CD4-positive, alpha-beta T cell treated with Interleukin-6 for 4 hours (primary cell): ENCODE measurements around the gene COQ4.

Source experiments
- DNase-seq: peaks from one replicate; pipeline ENCODE4 v3.0.0-alpha.2; 2020; ENCODE audit warnings: mixed read lengths

The COQ4 gene

GRCh38 chr9:128342971-128343680 is 20.5 kb downstream of the COQ4 start:
- DNase-seq = no peak

- no peak for DNase-seq
Observed at GRCh38 chr9:128343855-128344254, 21.2 kb downstream of the COQ4 start.

- DNase-seq = no peak
Observed at GRCh38 chr9:128344931-128345605, 22.4 kb downstream of the COQ4 start.

GRCh38 chr9:128349125-128349524 is 26.5 kb downstream of the COQ4 start:
- no peak for DNase-seq

- DNase-seq = no peak
Observed at GRCh38 chr9:128349772-128350171, 27.1 kb downstream of the COQ4 start.

- DNase-seq = no peak
Observed at GRCh38 chr9:128355451-128355850, 32.8 kb downstream of the COQ4 start.

GRCh38 chr9:128358090-128358489 is 35.5 kb downstream of the COQ4 start:
- DNase-seq = no peak

GRCh38 chr9:128358861-128359260 is 36.2 kb downstream of the COQ4 start:
- no peak for DNase-seq

- no peak for DNase-seq
Observed at GRCh38 chr9:128360826-128361225, 38.2 kb downstream of the COQ4 start.

- no peak for DNase-seq
Observed at GRCh38 chr9:128361296-128361985, 38.8 kb downstream of the COQ4 start.

GRCh38 chr9:128361986-128362646 is 39.5 kb downstream of the COQ4 start:
- DNase-seq = peak; percentile 77

- DNase-seq = no peak
Observed at GRCh38 chr9:128362774-128363173, 40.1 kb downstream of the COQ4 start.

GRCh38 chr9:128365525-128365924 is 42.9 kb downstream of the COQ4 start:
- no peak for DNase-seq

- DNase-seq = no peak
Observed at GRCh38 chr9:128369024-128369706, 46.5 kb downstream of the COQ4 start.

- no peak for DNase-seq
Observed at GRCh38 chr9:128370367-128370751, 47.7 kb downstream of the COQ4 start.

- DNase-seq = peak; percentile 97
Observed at GRCh38 chr9:128370752-128371629, 48.4 kb downstream of the COQ4 start, which contains the start of gene URM1. Gene URM1, plus strand, starts transcription at chr9:128371374. Its CDS starts 7 bp downstream, at chr9:128371381.

- no peak for DNase-seq
Observed at GRCh38 chr9:128371630-128372117, 49.0 kb downstream of the COQ4 start.

GRCh38 chr9:128372188-128372641 is 49.6 kb downstream of the COQ4 start:
- no peak for DNase-seq

- DNase-seq = no peak
Observed at GRCh38 chr9:128372784-128373183, 50.1 kb downstream of the COQ4 start.

GRCh38 chr9:128374221-128374675 is 51.6 kb downstream of the COQ4 start:
- no peak for DNase-seq

GRCh38 chr9:128375865-128376264 is 53.2 kb downstream of the COQ4 start:
- DNase-seq = no peak
